Stimulated activated CD8-positive, alpha-beta memory T cell treated with anti-CD3 and anti-CD28 coated beads, Interleukin-15, amount 100 ng/mL, for 24 hours (primary cell): ENCODE results near the gene MMP10.
"Not testable (repeated sequence)": the region's sequence is repeated elsewhere in the genome, so short reads cannot be mapped to it uniquely, and the experiment has no call there.

Experiments
- DNase-seq: peaks from one replicate; pipeline ENCODE4 v3.0.0-alpha.2; 2020; ENCODE audit warnings: low read depth

MMP10 gene

DNA sequence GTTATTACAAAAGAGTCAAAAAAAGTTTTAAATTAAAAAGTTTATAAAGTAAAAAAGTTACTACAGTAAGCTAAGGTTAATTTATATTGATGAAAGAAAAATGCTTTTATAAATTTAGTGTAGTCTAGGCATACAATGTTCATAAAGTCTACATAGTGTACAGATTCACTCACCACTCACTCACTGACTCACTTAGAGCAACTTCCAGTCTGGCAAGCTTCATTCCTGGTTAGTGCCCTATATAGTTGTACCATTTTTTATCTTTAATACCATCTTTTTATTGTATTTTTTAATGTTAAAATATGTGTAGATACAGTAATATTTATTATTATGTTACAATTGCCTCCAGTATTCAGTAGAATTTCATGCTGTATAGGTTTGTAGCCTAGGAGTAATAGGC, 2.6 kb upstream of the MMP10 start:
- DNase-seq, result no peak

DNA sequence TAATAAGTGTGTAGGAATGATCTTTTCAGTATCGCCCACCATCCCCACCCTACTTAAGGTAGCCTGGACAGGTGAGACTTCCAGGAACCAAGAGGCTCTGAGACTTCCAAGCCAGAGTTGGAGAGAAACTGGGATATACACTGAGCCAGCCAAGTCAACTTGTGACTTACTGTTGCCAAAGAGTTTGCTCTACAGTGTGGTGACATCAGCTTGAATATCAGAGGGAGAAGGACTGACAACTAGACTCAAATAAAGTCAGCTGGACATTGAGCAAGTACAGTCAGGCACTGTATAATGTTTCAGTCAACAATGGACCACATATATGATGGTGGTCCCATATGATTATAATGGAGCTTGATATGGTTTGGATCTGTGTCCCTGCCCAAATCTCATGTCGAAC, 1.2 kb upstream of the MMP10 start:
- no peak for DNase-seq

DNA sequence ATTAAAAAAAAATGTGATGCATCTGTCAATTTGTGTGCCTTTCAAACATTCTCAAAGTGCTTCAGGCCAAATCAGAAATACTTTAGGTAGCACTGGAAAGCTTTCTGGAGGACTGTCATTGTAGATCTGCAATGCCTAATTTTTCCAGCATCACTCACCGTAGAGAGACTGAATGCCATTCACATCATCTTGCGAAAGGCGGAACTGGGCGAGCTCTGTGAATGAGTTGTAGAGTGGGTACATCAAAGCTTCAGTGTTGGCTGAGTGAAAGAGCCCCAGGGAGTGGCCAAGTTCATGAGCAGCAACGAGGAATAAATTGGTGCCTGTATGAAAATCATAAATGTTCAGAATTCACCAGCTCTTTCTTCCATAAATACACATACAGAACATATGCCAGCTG, 4.0 kb downstream of the MMP10 start:
- no peak for DNase-seq

DNA sequence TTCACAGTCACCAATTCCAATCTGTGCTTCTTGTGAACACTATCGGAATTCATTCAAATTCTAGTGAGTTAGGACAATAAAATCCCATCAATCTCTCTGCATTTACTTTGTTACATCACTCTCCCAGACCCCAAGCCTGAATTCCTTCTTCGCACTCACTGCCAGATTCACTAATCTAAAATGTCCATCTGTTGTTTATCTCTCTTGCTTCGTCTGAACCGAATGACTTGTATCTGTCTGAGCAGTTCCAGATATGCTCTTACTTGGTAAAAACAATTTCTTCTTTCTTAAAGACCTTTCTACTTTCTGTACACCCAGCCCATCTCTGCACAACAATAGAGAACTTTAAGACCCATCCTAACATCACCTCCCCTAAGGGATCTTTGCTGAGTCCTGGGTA, 7.0 kb downstream of the MMP10 start:
- no peak for DNase-seq

DNA sequence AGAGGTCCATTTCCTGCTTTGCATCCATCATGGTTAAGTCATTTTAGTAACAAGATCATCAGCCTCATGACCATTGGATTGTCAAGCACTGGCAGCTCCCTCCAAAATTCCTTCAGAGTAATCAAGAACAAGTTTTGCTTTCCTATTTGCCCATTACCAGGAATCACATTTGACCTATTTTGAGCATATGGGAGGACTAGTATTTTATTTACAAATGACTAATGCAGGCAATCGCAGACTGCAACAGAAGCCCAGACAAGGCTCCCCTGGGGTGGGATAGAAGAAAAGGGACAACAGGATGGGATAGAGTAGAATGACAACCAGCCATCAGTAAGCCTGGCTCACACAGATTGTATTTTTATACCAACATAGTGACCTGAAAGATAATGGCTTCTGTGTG, 9.1 kb downstream of the MMP10 start:
- DNase-seq, result no peak

DNA sequence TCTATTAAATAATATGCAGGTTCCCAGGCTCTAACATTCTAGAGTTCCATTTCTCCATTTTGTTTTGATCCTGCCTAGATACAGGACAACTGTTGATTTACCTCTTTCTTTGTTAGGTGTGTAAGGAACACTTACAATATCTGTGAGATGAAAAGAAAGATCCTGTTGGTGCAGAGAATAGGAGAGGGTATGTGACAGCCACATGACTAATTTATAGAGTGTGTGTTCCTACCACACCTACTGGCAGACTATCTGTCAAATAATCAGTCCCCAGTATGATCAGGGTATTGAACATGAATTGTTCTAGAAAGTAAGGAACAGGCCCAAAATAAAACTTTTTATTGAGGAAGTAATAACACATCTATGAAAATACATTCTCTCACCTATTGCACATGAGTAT, 10.2 kb downstream of the MMP10 start:
- no peak for DNase-seq

DNA sequence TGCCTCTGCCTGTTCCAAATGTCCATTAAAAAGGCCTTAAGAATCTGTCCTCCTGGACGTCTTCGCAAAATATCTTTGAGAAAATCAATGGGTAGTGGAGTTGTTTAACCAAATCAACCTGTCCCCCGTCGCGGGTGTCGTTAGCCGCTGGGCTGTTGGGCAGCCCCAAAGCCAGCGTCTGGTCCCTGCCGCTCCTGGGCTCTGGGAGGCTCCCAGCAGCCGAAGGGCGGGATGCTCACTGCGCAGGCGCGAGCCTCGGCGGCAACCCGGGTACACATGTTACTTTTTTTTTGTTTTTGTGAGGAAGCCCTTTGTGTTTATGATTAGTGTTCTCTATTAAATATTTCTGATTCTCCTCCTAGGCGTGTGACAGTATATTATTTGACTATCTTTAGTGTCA, 12.6 kb downstream of the MMP10 start:
- no peak for DNase-seq

DNA sequence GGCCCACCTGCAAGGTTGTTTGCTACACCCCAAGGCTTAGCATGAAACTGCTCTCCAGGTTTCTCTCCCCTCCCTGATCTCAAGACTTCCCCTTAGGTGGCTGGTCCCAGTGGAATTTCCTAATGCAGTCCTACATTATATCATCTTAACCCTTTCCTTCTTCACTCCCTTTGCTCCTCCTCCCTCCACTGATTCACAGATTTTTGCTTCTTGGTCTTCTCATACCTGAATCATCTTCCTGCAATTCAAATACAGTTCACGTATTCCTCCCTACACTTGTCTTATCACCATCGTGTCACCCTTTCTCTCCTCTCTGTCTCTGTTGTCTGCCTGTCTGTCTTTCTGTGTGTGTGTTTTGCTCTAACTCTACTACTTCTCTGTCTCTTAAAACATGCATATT, 17.0 kb downstream of the MMP10 start:
- DNase-seq, result no peak

DNA sequence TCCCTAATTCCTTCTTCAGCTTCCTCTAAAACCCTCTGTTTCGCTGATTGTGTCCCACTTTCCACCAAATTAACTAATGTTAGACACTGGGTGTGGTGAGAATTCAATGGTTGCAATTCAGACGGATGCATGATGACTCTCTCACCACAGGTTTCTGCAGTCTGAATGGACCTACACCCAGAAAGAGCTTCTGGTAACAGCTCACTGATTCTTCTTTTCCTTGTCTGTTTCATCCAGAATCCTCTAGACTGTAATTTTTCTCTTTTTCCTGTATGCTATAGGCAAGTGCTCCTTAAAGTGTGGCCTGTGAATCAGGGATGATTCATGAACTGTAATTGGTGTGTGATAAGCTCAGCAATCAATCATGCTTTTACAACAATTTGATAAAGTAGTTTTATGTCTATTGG, 18.1 kb downstream of the MMP10 start:
- no peak for DNase-seq

DNA sequence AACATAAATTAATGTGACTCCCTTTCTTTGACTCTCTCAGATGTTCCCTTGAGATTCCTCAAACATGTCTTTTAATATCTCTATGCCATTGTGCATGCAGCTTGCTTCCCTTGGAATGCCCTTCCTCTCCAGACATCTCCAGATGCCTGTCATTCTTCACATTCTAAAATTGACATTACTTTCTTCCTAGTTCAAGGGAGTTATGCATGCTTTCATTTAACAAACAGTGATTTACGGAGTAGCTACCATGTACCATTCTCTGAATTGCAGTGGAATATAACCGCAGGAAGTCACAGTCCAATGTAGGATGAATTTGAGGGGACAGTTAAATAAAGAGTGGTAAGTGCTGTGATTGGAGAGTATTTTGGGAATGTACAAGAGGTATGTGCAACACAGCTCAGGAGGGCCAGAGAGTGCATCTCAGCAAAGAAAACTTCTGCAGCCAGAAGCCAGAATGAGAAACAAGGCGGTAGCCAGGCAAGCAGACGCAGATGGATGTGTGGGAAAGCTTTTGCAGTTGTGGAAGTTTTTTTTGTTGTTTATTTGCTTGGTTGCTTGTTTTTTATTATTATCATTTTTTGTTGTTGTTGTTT, 18.7 kb downstream of the MMP10 start:
- no peak for DNase-seq

DNA sequence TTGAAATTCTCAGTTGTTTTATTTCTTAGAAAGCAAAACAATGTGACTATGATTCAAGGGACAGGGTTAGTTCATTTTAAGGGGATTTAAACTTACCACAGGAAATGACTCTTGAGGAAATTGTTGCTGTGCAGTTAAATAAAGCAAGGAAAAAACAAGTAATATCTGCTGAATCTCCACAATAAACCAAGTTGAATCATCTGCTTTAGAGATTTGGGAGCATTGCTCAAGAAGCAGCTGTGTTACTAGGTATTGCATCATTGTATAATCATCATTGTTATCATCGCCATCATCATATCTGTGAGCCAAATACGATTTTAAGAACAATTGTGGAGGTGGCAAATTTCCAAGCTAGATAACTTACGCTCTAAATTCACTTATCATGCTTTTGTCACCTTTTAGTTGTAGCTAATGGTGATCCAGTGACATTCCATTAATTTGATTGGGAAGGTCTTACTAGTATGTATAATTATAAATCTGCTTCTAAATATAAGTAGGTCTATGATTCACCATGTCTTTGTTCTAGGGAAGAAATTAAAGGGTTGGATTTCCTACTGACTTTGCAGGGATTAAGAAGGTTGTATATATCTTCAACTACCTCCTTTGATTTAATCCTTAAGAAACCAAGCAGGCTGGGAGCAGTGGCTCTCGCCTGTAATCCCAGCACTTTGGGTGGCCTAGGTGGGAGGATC, 19.9 kb downstream of the MMP10 start:
- DNase-seq, result no peak

DNA sequence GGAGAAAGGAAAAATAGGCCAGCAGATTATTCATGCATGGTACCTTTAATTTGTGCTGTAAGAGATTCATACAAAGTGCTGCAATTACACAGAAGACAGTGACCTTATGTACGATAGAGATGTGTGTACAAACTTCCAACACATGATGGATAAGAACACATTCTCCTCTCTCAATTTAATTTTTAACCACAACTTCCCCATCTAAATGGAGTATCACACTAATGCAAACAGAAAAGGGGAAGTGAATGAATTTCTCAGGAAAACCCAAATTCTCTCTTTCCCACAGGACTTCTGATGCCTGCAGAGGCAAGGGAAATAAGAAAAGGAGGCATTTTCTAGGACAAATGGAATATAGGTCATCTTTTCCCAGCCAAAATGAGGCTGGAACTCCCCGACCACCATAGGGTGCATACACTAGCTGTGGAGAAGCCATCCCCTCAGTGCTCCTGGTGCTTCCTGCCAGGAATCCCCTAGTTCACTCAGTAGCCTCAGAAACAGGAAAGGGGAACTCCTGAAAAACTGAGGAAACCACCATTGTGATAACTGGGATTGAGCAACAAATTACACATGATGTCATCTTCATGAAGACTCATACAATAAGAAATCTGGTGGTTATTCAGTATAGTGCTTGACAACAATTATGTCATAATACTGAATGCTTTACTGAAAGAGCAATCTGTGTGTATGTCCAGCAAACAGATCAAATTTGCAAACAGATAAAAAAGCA, 22.4 kb downstream of the MMP10 start:
- no peak for DNase-seq

DNA sequence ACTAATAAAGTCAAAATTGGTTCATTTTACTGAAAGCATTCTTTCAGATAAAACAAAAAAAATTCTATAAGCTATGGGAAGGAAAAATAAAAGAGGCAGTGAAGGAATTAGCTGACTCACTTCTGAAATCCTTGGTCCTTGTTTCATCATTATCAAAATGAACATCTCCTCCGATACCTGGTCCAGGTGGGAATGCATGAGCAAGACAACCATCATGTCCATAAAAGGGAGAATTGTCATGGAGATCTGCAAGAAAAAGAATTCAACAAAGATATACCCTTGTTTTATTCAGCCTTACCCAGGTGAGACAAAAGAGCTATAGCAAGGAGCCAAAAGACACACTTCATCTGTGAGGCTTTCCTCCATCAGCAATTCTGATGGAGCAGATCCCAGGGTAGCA, 27.2 kb downstream of the MMP10 start:
- no peak for DNase-seq

DNA sequence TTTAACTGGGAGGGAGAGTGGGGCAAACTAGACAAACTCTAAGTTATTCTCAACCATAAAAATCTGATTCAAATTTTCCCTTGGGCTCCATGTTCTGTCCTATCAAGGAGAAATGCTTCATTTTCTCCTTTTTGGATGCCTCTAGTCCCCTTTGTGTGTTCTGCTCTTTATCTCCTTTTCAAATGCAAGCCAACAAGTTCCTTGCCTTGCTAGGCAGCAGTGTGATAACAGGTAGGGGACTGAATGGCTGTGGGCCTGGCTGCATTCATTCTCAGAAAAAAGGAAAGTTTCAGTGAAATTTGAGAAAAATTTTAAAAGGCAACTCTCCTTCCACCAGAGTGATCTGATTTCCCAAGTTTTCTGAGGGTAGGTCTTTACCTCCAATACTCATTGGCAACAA, 28.8 kb downstream of the MMP10 start:
- DNase-seq, result no peak

DNA sequence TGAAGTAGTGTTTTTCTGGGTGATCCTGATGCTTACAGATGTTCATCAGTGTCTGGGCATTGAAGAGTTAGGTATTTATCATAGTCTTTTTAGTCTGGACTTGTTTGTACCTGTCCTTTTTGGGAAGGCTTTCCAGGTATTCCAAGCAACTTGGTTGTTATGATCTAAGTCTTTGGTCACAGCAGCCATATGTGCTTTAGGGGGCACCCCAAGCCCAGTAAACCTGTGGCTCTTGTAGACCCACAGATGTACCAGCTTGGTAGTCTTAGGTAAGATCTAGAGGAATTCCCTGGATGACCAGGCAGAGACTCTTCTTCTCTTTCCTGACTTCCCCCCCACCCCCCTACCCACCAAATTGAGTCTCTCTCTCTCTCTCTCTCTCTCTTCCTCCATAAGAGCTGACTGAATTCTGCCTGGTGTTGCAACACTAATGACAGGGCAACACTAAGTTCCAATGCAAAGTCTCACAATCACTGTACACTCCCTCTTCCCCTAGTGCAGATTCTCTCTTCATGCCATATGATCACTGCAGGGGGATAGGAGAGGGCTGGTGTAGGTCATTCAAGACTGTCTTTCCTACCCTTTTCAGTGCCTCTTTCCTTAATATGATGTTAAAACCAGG, 31.2 kb downstream of the MMP10 start:
- no peak for DNase-seq

DNA sequence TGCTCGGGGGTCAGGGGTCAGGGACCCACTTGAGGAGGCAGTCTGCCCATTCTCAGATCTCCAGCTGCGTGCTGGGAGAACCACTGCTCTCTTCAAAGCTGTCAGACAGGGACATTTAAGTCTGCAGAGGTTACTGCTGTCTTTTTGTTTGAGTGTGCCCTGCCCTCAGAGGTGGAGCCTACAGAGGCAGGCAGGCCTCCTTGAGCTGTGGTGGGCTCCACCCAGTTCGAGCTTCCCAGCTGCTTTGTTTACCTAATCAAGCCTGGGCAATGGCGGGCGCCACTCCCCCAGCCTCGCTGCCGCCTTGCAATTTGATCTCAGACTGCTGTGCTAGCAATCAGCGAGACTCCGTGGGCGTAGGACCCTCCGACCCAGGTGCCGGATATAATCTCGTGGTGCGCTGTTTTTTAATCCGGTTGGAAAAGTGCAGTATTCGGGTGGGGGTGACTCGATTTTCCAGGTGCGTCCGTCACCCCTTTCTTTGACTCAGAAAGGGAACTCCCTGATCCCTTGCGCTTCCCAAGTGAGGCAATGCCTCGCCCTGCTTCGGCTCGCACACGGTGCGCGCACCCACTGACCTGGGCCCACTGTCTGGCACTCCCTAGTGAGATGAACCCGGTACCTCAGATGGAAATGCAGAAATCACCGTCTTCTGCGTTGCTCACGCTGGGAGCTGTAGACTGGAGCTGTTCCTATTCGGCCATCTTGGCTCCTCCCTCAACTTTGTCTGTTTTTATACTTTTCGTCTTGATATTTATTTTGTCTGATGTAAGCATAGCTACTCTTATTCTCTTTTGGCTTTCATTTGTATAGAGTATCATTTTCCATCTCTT, 33.5 kb downstream of the MMP10 start:
- not testable (repeated sequence) for DNase-seq

DNA sequence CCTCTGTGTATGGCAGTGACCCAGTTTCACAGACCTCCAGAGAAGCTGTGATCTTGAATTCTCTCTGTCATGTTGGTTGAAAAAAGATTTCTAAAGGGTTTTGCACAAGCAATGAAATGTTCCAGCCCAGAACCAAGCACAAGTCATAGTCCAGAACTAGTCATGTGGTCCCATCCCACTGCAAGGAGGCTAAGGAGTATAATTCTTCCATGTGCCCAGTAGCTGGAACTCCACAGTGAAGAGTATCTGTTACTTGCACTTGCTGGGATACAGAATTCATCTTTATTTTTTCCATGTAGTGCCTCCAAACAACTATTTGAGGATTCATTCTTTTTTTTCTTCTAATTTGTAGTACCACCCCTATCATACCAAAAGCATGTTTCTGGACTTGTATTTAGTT, 45.8 kb downstream of the MMP10 start:
- DNase-seq, result no peak

DNA sequence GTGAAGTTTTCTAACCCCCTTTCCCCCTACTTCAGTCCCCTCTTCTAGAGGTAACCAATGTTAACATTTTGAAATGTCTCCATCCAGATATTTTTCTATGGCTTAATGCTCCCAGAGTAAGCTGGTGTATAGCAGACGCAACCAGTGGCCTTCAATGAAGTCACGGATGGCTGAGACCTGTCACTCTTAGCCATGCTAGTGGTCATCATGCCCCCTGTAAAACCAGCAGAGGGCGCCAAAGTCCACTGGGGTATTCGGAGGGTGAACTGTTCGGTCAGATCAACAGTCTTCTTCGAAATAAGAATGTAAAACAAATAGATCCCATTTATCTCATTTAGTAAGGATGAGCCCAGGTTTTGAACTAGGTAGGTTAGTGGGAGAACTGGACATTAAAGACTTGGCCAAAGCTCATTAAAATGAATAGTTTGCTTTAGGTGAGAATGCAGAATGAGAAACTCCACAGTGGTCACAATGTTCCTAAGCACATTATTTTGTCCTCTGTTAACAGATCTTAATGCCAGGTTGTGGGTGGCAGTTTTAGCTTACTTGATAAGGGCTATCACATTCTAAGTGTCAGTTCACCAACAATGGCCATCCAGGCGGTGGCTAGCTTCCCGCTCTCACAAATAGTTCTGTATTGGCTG, 47.1 kb downstream of the MMP10 start:
- no peak for DNase-seq

DNA sequence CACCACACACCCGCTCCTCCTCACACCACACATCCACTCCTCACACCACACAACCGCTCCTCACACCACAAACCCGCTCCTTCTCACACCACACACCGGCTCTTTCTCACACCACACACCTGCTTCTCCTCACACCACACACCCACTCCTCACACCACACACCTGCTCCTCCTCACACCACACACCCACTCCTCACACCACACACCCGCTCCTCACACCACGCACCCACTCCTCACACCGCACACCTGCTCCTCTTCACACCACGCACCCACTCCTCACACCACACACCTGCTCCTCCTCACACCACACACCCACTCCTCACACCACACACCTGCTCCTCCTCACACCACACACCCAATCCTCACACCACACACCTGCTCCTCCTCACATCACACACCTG, 49.5 kb downstream of the MMP10 start:
- DNase-seq, result not testable (repeated sequence)

DNA sequence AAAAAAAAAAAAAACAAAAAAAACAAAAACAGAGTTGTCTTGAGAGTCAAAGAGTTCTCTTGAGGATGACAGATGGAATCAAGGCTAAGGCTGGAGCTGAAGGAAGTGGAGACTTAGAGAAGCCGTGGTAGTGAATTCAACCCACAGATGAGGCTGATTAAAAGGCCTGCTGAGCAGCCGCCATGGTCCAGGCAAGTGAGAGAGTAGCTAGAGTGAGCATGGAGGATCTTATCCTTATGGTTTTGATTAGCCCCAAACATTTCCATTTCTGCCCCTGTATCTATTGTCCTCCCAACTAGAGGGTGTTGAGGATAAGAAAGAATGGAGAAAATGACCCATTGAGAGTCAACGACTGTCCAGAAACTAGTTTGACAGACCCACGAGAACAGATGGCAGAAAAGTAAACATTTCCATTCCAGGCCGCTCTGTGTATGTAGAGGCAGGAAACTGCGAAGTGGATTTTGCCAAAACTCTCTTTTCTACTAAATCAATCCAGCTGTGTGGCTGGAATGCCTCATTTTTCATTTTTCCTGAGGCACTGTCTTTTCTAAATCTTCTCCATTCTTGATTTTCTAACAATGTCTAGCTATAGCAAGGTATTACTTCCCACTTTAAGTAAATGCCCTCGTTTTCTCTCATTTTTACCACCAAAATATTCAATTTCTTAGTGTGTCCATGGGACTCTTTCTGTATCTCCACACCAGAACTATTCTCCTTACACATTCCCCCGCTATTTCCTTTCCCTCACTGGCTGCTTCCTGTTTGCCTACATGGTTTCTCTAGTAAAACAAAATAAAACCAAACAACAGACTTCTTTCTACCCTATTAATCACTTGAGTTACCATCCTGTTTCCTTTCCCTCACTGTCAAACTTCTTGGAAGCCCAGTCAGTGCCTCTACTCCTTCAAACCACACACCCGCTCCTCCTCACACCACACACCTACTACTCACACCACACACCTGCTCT, 50.3 kb downstream of the MMP10 start:
- DNase-seq, result no peak

DNA sequence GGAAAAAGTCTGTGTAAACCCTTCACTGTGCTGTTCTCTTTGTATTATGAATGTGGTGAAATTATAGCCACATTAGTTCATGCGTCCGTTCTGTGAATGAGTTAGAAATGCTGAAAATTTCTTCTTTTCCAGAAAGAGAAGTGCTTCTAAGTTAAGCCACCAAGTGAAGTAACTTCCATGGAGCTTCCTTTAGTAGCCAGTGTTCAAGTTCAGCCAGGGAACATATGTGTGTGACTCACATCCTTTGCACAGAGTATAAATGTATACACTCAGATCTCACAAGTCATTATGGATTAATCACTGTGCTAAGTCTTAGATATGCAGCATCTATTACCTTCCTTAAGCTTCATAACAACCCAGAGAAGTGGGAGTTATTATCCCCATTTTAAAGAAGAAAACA, 52.5 kb downstream of the MMP10 start:
- no peak for DNase-seq
